A549 (cell line): Measurements from ENCODE around the gene CNOT2. TPM values are rescaled to one million over a fixed set of nuclear protein-coding genes. Genes with fewer than 3 reads are reported as not detected.

Experiments
- ATAC-seq, 2 experiments: fragments of 200-7000 bp in 1 of 2; fragments of >200 bp in 1 of 2; cut with Nextera tagmentation in 1 of 2; cut with Tn5 transposase in 1 of 2; 3 replicates each; pipeline versions ENCODE4 v1.8.0 to v1.9.1; 2018 to 2020; ENCODE audit warnings: mild to moderate bottlenecking in 1 of 2, moderate library complexity in 1 of 2
- CTCF ChIA-PET: fragments of 300-600 bp; sonication (Branson Sonifier 250); formaldehyde crosslinking; extraction: SDS; loops from one replicate; lab custom pipeline; 2021; ENCODE audit warnings: antibody characterized with exemption, inconsistent platforms; lab: Yijun Ruan, JAX
- POLR2A ChIA-PET: fragments of 350-600 bp; formaldehyde crosslinking; extraction: SDS; loops from one replicate; lab custom pipeline; 2021; ENCODE audit warnings: antibody characterized with exemption, inconsistent platforms; lab: Yijun Ruan, JAX
- DNase-seq, 2 experiments: peaks; one replicate each; pipeline versions ENCODE4 v3.0.0 to v3.0.0-alpha.2; 2011 to 2016; ENCODE audit warnings: low read depth in 1 of 2, low spot score in 1 of 2
- FAIRE-seq: peaks from 2 replicates; lab custom pipeline; 2011; peaks lifted over from hg19 to GRCh38; lab: Jason Lieb, UNC
- H3K27ac ChIP-seq, 2 experiments: fragments of >200 bp; sonication (Bioruptor Twin); formaldehyde crosslinking; 3 replicates each; pipeline ENCODE4 v1.5.1; 2016 to 2017
- H3K4me1 ChIP-seq: fragments of >200 bp; sonication (Bioruptor Twin); formaldehyde crosslinking; 3 replicates; pipeline ENCODE4 v1.6.1; 2016
- H3K4me2 ChIP-seq: fragments of >200 bp; sonication (Bioruptor Twin); formaldehyde crosslinking; 3 replicates; pipeline ENCODE4 v1.6.1; 2016
- H3K4me3 ChIP-seq: fragments of >200 bp; sonication (Bioruptor Twin); formaldehyde crosslinking; 3 replicates; pipeline ENCODE4 v1.5.1; 2016
- H3K9me3 ChIP-seq: fragments of >200 bp; sonication (Bioruptor Twin); formaldehyde crosslinking; 3 replicates; pipeline ENCODE4 v1.6.1; 2016
- ATOH8 ChIP-seq: fragments of 250-450 bp; sonication (Bioruptor Pico); IDR thresholded peaks from 2 replicates; pipeline ENCODE4 v1.5.0; 2020; ENCODE audit warnings: low read depth, mild to moderate bottlenecking, moderate library complexity
- CBX2 ChIP-seq: fragments of 200-600 bp; sonication (generic); IDR thresholded peaks from 2 replicates; pipeline ENCODE4 v1.6.1; 2016; ENCODE audit warnings: low read depth, mild to moderate bottlenecking, borderline replicate concordance
- CHD4 ChIP-seq: fragments of 200-600 bp; sonication (generic); IDR thresholded peaks from 2 replicates; pipeline ENCODE4 v1.6.1; 2016; ENCODE audit warnings: antibody characterized with exemption, mild to moderate bottlenecking, borderline replicate concordance
- ESRRA ChIP-seq: fragments of 150-350 bp; IDR thresholded peaks from 2 replicates; pipeline ENCODE4 v1.6.1; 2014; ENCODE audit warnings: mild to moderate bottlenecking, low read length, borderline replicate concordance
- FOSL2 ChIP-seq, 2 experiments: fragments of 450-650 bp in 1 of 2; fragments of >200 bp in 1 of 2; sonication (Bioruptor Twin) in 1 of 2; formaldehyde crosslinking; IDR thresholded peaks; 2 replicates each; pipeline versions ENCODE4 v1.5.0 to v1.6.1; 2016 to 2020; ENCODE audit warnings: mild to moderate bottlenecking in 1 of 2, moderate library complexity in 1 of 2
- GATA3 ChIP-seq: IDR thresholded peaks from 2 replicates; pipeline ENCODE4 v1.6.1; 2012; ENCODE audit warnings: borderline replicate concordance
- HDAC2 ChIP-seq: fragments of 200-600 bp; sonication (generic); IDR thresholded peaks from 2 replicates; pipeline ENCODE4 v1.6.1; 2016
- HES2 ChIP-seq: fragments of >200 bp; sonication (Bioruptor Twin); formaldehyde crosslinking; IDR thresholded peaks from 2 replicates; pipeline ENCODE4 v1.6.1; 2016
- HEYL ChIP-seq: fragments of 250-450 bp; sonication (Bioruptor Pico); IDR thresholded peaks from 2 replicates; pipeline ENCODE4 v1.8.0; 2021; ENCODE audit warnings: mild to moderate bottlenecking, moderate library complexity
- HOXA7 ChIP-seq: fragments of 250-450 bp; sonication (Bioruptor Pico); IDR thresholded peaks from 2 replicates; pipeline ENCODE4 v1.5.0; 2020; ENCODE audit warnings: mild to moderate bottlenecking, moderate library complexity
- HOXB5 ChIP-seq: fragments of 250-450 bp; sonication (Bioruptor Pico); IDR thresholded peaks from 2 replicates; pipeline ENCODE4 v1.5.0; 2020; ENCODE audit warnings: mild to moderate bottlenecking, moderate library complexity
- JUN ChIP-seq, 2 experiments: fragments of >200 bp; sonication (Bioruptor Twin); formaldehyde crosslinking; IDR thresholded peaks; 2 replicates in 1 of 2; 3 replicates in 1 of 2; pipeline ENCODE4 v1.6.1; 2016 to 2017
- JUNB ChIP-seq: fragments of >200 bp; sonication (Bioruptor Twin); formaldehyde crosslinking; IDR thresholded peaks from 2 replicates; pipeline ENCODE4 v1.6.1; 2016
- KDM1A ChIP-seq: fragments of 200-600 bp; sonication (generic); IDR thresholded peaks from 2 replicates; pipeline ENCODE4 v1.6.1; 2016; ENCODE audit warnings: low read depth, mild to moderate bottlenecking
- MAFK ChIP-seq: fragments of 450-650 bp; IDR thresholded peaks from 2 replicates; pipeline ENCODE4 v1.6.1; 2014; ENCODE audit not compliant: partially characterized antibody
- NFE2L2 ChIP-seq: fragments of 150-350 bp; conservative IDR thresholded peaks from 2 replicates; pipeline ENCODE4 v1.6.1; 2014; ENCODE audit warnings: low read length
- NPAS2 ChIP-seq: fragments of 250-450 bp; sonication (Bioruptor Pico); IDR thresholded peaks from 2 replicates; pipeline ENCODE4 v1.8.0; 2022; ENCODE audit warnings: mild to moderate bottlenecking, moderate library complexity, borderline replicate concordance
- NR3C1 ChIP-seq: fragments of >200 bp; sonication (Bioruptor Twin); formaldehyde crosslinking; IDR thresholded peaks from 3 replicates; pipeline ENCODE4 v1.6.1; 2017
- PHF8 ChIP-seq: fragments of 200-600 bp; sonication (generic); IDR thresholded peaks from 2 replicates; pipeline ENCODE4 v1.6.1; 2016; ENCODE audit warnings: low read depth, mild to moderate bottlenecking, antibody characterized with exemption, moderate library complexity, borderline replicate concordance
- POLR2A ChIP-seq: IDR thresholded peaks from 2 replicates; pipeline ENCODE4 v1.6.1; 2012; ENCODE audit warnings: mild to moderate bottlenecking, low read length
- RCOR1 ChIP-seq: fragments of 150-350 bp; IDR thresholded peaks from 2 replicates; pipeline ENCODE4 v1.6.1; 2014; ENCODE audit warnings: antibody characterized with exemption, low read length, low read depth
- RFX5 ChIP-seq: fragments of 450-650 bp; IDR thresholded peaks from 2 replicates; pipeline ENCODE4 v1.7.1; 2014; ENCODE audit warnings: antibody characterized with exemption, mild to moderate bottlenecking, moderate library complexity
- RNF2 ChIP-seq: fragments of 200-600 bp; sonication (generic); IDR thresholded peaks from 2 replicates; pipeline ENCODE4 v1.6.1; 2016; ENCODE audit warnings: low read depth, mild to moderate bottlenecking, antibody characterized with exemption, moderate library complexity, borderline replicate concordance
- SMC3 ChIP-seq: fragments of >200 bp; sonication (Bioruptor Twin); formaldehyde crosslinking; IDR thresholded peaks from 3 replicates; pipeline ENCODE4 v1.6.1; 2018; ENCODE audit warnings: inconsistent platforms
- SREBF2 ChIP-seq: fragments of 450-650 bp; IDR thresholded peaks from 2 replicates; pipeline ENCODE4 v1.6.1; 2014; ENCODE audit warnings: mild to moderate bottlenecking, moderate library complexity
- TFCP2L1 ChIP-seq: fragments of 250-450 bp; sonication (Bioruptor Pico); IDR thresholded peaks from 2 replicates; pipeline ENCODE4 v1.5.0; 2021; ENCODE audit warnings: mild to moderate bottlenecking
- ZC3H11A ChIP-seq: fragments of 450-650 bp; IDR thresholded peaks from 2 replicates; pipeline ENCODE4 v1.6.1; 2014; ENCODE audit warnings: antibody characterized with exemption, mild to moderate bottlenecking
- WGBS: methylation state at CpG from one replicate; pipeline ENCODE4 v1.1.6; 2017; ENCODE audit errors: missing lambda C conversion rate; 5-methylcytosine and 5-hydroxymethylcytosine counted together
- polyA plus RNA-seq, 4 experiments: library from polyadenylated mRNA; depleted of rRNA in 3 of 4; stranded (reverse); fragments of >200 nt; fragmentation: RNase III in 1 of 4; extraction: RNeasy Plus Mini Kit Qiagen cat#74134 plus additional on column Dnase treatment in 1 of 4; gene quantifications; 2 replicates in 3 of 4; 3 replicates in 1 of 4; pipeline ENCODE4 v1.2.3, GENCODE V29; 2011 to 2017

CNOT2 gene
- polyA plus RNA-seq, 2 of the 4 experiments (the other 2 are of a cell fraction) = 87.2 to 105 TPM

GRCh38 chr12:70277973-70278372 is 34.7 kb downstream of the CNOT2 start:
- Histone ChIP-seq H3K4me1 (no peaks in the 10 kb centered on the region), H3K9me3 (no peaks in the 10 kb centered on the region), H3K27ac (no peak overlapping the region), H3K4me3 (no peak overlapping the region), H3K4me2 (no peak overlapping the region)
- ATAC-seq (no peak), DNase-seq (no peak), FAIRE-seq (no peak)
- POLR2A ChIA-PET = no interaction called here
- TF ChIP-seq HOXA7 (CRISPR knock-in tag) (no peak), NFE2L2 (no peak), JUN (IDR thresholded peaks at IDR 0.05) (no peak), SREBF2 (no peak), NPAS2 (CRISPR knock-in tag) (no peak), PHF8 (no peak), HES2 (no peak), ESRRA (no peak), JUNB (no peak), HOXB5 (CRISPR knock-in tag) (no peak), CHD4 (no peak), POLR2A (no peak)
- CTCF ChIA-PET = no interaction called here
- 94% methylated on average over 8 of the region's 8 CpGs for WGBS

- POLR2A ChIA-PET = no interaction called here
- no peak for ATAC-seq
- FAIRE-seq = no peak
- no peak overlapping the region for H3K4me3 ChIP-seq
- no peak overlapping the region for H3K27ac ChIP-seq
- no peak for DNase-seq
- CTCF ChIA-PET = no interaction called here
- no peaks in the 10 kb centered on the region for H3K4me1 ChIP-seq
- no peak overlapping the region for H3K4me2 ChIP-seq
- no peaks in the 10 kb centered on the region for H3K9me3 ChIP-seq
- TF ChIP-seq ZC3H11A (no peak), CHD4 (no peak), SMC3 (no peak), GATA3 (no peak), RNF2 (no peak), TFCP2L1 (CRISPR knock-in tag) (no peak), HEYL (CRISPR knock-in tag) (no peak), HOXA7 (CRISPR knock-in tag) (no peak), HDAC2 (no peak), MAFK (no peak), RFX5 (no peak), ATOH8 (CRISPR knock-in tag) (no peak), KDM1A (no peak), RCOR1 (no peak), POLR2A (no peak), CBX2 (no peak)
- TF ChIP-seq, all 56 proteins: peak for 0
These were observed 35.7 kb downstream of the CNOT2 start for GRCh38 chr12:70278945-70279344.

GRCh38 chr12:70283232-70283631 is 40.0 kb downstream of the CNOT2 start:
- no peak for FAIRE-seq

More at GRCh38 chr12:70283232-70283631, 40.0 kb downstream of the CNOT2 start:
- H3K4me3 ChIP-seq = no peak overlapping the region
- POLR2A ChIA-PET = no interaction called here
- CTCF ChIA-PET = no interaction called here
- TF ChIP-seq HES2 (no peak), NR3C1 (no peak), TFCP2L1 (CRISPR knock-in tag) (no peak), ESRRA (no peak), FOSL2 (IDR thresholded peaks at IDR 0.05) (no peak), FOSL2 (CRISPR knock-in tag; IDR thresholded peaks at IDR 0.05) (no peak), HDAC2 (no peak), NPAS2 (CRISPR knock-in tag) (no peak)
- H3K4me1 ChIP-seq = no peaks in the 10 kb centered on the region
- H3K4me2 ChIP-seq = no peak overlapping the region
- ATAC-seq (no peak), DNase-seq (no peak)
- no peak overlapping the region for H3K27ac ChIP-seq
- WGBS = 93% methylated on average over 3 of the region's 3 CpGs
- H3K9me3 ChIP-seq = no peaks in the 10 kb centered on the region
